Body of pancreas (tissue), 4 donors: Measurements from ENCODE around the gene FOXO1.

ENCODE experiments used
- CTCF ChIP-seq, 7 experiments: fragments of 450-650 bp in 4 of 7; fragments of 200-600 bp in 3 of 7; sonication (generic) in 3 of 7; IDR thresholded peaks; one replicate each; pipeline ENCODE4 v1.5.1; 2016 to 2019; ENCODE audit warnings: antibody characterized with exemption in 7 of 7
- POLR2A ChIP-seq, 3 donors: fragments of 450-650 bp; IDR thresholded peaks; one replicate each; pipeline ENCODE4 v1.6.1; 2016; ENCODE audit warnings: antibody characterized with exemption in 3 of 3, mild to moderate bottlenecking in 2 of 3

- TF ChIP-seq CTCF (IDR thresholded peaks at IDR 0.05): no peak
- no peak for TF ChIP-seq POLR2A (IDR thresholded peaks at IDR 0.05)
Observed at GRCh38 chr13:40522282-40522681, 144.2 kb downstream of the FOXO1 start.
